ENCODE measurements around the gene ZDHHC6. TPM values are rescaled to one million over a fixed set of nuclear protein-coding genes. Genes with fewer than 3 reads are reported as not detected.

Gene ZDHHC6
- total RNA-seq, 1 donor, result 36.6 TPM

DNA sequence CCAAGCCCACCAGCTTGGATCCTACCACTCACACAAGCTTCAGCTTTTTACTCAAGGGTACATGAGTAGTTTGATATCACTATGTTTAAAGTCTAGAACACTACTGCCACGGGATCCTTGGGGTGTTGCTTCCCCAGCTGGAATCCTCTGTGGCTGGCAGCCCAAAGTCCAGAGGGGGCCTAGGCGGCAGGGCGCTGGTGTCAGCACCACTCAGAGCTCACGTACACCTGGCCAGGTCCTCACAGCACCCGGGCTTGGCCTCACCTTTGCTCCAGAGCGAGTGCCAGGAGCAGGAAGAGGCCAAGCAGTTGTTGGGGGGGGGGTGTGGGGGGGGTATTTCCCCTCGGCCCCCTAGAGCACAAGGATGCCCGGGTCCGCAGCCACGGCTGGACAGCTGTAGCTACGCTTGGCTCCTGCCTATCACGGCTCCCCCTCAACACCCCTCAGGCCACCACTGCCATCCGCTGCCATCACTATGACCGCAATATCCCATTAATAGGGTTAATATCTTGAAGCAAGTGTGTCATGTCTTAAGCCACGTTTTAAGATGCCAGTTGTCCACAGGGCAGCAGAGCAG lies 17.0 kb downstream of the ZDHHC6 start:
- TF ChIP-seq, protein P1, sequence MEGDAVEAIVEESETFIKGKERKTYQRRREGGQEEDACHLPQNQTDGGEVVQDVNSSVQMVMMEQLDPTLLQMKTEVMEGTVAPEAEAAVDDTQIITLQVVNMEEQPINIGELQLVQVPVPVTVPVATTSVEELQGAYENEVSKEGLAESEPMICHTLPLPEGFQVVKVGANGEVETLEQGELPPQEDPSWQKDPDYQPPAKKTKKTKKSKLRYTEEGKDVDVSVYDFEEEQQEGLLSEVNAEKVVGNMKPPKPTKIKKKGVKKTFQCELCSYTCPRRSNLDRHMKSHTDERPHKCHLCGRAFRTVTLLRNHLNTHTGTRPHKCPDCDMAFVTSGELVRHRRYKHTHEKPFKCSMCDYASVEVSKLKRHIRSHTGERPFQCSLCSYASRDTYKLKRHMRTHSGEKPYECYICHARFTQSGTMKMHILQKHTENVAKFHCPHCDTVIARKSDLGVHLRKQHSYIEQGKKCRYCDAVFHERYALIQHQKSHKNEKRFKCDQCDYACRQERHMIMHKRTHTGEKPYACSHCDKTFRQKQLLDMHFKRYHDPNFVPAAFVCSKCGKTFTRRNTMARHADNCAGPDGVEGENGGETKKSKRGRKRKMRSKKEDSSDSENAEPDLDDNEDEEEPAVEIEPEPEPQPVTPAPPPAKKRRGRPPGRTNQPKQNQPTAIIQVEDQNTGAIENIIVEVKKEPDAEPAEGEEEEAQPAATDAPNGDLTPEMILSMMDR (IDR thresholded peaks at IDR 0.05; ENCODE audit: insufficient read depth, low read length), result no peak
- H3K4me3 ChIP-seq (ENCODE audit: low read depth, low read length), result no peak overlapping the region
- DNase-seq (ENCODE audit: low read depth), result no peak

DNA sequence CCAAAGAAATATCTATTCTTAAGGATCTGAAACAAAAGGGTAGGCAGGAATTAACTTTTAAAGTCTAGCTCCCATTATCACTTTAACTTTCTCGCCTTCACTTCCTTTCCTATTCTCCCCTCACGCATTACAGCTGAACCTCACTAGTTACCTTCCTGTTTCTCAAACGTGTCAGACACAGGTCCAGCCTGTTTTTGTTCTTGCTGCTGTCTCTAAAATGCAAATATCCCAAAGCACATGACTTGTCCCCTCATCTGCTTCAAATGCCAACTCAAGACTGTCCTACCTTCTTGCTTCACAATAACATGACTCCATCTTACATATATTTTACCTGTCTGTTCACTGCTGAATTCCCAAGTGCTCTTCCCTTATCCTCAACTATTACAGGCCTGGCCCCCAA lies 17.6 kb downstream of the ZDHHC6 start:
- H3K4me3 ChIP-seq (ENCODE audit: low read depth, low read length), result no peak overlapping the region
- no peak for DNase-seq (ENCODE audit: low read depth)
- TF ChIP-seq, protein P1 (IDR thresholded peaks at IDR 0.05; ENCODE audit: insufficient read depth, low read length), result no peak

- TF ChIP-seq, protein P1 (IDR thresholded peaks at IDR 0.05; ENCODE audit: insufficient read depth, low read length), result no peak
- no peak overlapping the region for H3K4me3 ChIP-seq (ENCODE audit: low read depth, low read length)
- DNase-seq (ENCODE audit: low read depth), result no peak
These were observed 20.6 kb downstream of the ZDHHC6 start for GRCh38 chr10:112426111-112426510.

- DNase-seq (ENCODE audit: low read depth), result no peak
- TF ChIP-seq, protein P1 (IDR thresholded peaks at IDR 0.05; ENCODE audit: insufficient read depth, low read length), result no peak
- H3K4me3 ChIP-seq (ENCODE audit: low read depth, low read length), result no peak overlapping the region
These were observed 22.1 kb downstream of the ZDHHC6 start for GRCh38 chr10:112424651-112425050.

GRCh38 chr10:112421731-112422130 lies 25.0 kb downstream of the ZDHHC6 start:
- TF ChIP-seq, protein P1 (IDR thresholded peaks at IDR 0.05; ENCODE audit: insufficient read depth, low read length), result no peak
- H3K4me3 ChIP-seq (ENCODE audit: low read depth, low read length), result no peak overlapping the region
- no peak for DNase-seq (ENCODE audit: low read depth)

DNA sequence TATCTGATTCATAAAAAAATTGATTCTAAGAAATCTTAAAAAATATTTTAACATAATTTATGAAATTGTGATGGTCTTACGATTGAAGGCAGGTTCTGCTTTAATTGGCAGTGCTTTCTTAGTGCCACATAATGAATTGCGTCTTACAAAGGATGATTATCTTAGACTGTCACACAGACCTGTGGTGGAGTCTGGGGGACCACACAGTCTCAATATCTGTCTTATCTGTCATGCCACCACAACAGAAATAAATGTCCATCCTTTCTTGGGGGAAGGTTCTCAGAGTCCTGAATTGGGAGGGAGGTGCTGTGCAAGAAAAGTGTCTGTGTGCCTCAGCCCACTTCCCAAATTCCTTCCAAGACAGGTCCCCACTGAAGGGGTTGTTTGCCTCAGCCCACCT lies 34.0 kb downstream of the ZDHHC6 start:
- no peak for DNase-seq (ENCODE audit: low read depth)
- H3K4me3 ChIP-seq (ENCODE audit: low read depth, low read length), result no peak overlapping the region
- TF ChIP-seq, protein P1 (IDR thresholded peaks at IDR 0.05; ENCODE audit: insufficient read depth, low read length), result no peak

GRCh38 chr10:112409755-112410154 lies 37.0 kb downstream of the ZDHHC6 start:
- H3K4me3 ChIP-seq (ENCODE audit: low read depth, low read length), result no peak overlapping the region
- TF ChIP-seq, protein P1 (IDR thresholded peaks at IDR 0.05; ENCODE audit: insufficient read depth, low read length), result no peak
- no peak for DNase-seq (ENCODE audit: low read depth)

Measured in fibroblast of the aortic adventitia (primary cell).